Measurements from ENCODE around the gene HCFC1.

HCFC1 gene

GRCh38 chrX:153973127-153974002 is 1.7 kb upstream of the HCFC1 start:
- DNase-seq, result no peak

GRCh38 chrX:153972368-153973126 is 929 bp upstream of the HCFC1 start, which contains the start of gene TMEM187:
TSS of gene TMEM187 (plus strand) at chrX:153972754. CDS start at chrX:153982063, 9,309 bp downstream.
- peak; percentile 93 to 94 for DNase-seq

- peak; percentile 91 to 94 for DNase-seq
Measured at GRCh38 chrX:153971124-153971449, 531 bp downstream of the HCFC1 start.

- DNase-seq, result peak; percentile 47 to 53
Measured at GRCh38 chrX:153970357-153971123, 1.1 kb downstream of the HCFC1 start.

- DNase-seq, result peak in 1 of 2 experiments; percentile 51
Measured at GRCh38 chrX:153969904-153970356, 1.7 kb downstream of the HCFC1 start.

GRCh38 chrX:153969125-153969903 is 2.3 kb downstream of the HCFC1 start:
- DNase-seq, result no peak

GRCh38 chrX:153968754-153969124 is 2.9 kb downstream of the HCFC1 start:
- no peak for DNase-seq

- DNase-seq, result no peak
Measured at GRCh38 chrX:153968255-153968654, 3.4 kb downstream of the HCFC1 start.

GRCh38 chrX:153967536-153968224 is 3.9 kb downstream of the HCFC1 start:
- DNase-seq, result peak in 1 of 2 experiments; percentile 43

GRCh38 chrX:153966841-153967535 is 4.6 kb downstream of the HCFC1 start:
- peak; percentile 51 to 69 for DNase-seq

- no peak for DNase-seq
Measured at GRCh38 chrX:153966283-153966688, 5.3 kb downstream of the HCFC1 start.

- DNase-seq, result no peak
Measured at GRCh38 chrX:153965406-153965805, 6.2 kb downstream of the HCFC1 start.

GRCh38 chrX:153964105-153964504 is 7.5 kb downstream of the HCFC1 start:
- no peak for DNase-seq

GRCh38 chrX:153963546-153963945 is 8.1 kb downstream of the HCFC1 start:
- no peak for DNase-seq

- no peak for DNase-seq
Measured at GRCh38 chrX:153961292-153961691, 10.3 kb downstream of the HCFC1 start.

- no peak for DNase-seq
Measured at GRCh38 chrX:153960786-153961185, 10.8 kb downstream of the HCFC1 start.

- DNase-seq, result no peak
Measured at GRCh38 chrX:153960077-153960476, 11.5 kb downstream of the HCFC1 start.

GRCh38 chrX:153959649-153960048 is 12.0 kb downstream of the HCFC1 start:
- DNase-seq, result no peak

GRCh38 chrX:153958605-153959004 is 13.0 kb downstream of the HCFC1 start:
- DNase-seq, result no peak

GRCh38 chrX:153957224-153957623 is 14.4 kb downstream of the HCFC1 start:
- DNase-seq, result no peak
